ENCODE results near the gene CD22. TPM values are rescaled to one million over a fixed set of nuclear protein-coding genes. Genes with fewer than 3 reads are reported as not detected.

CD22 gene
- polyA plus RNA-seq, 4 donors = 6.6 to 31.5 (median 9.0) TPM

Other genes with a start within 250 kb of the CD22 start
- 10 to 100 TPM; 10.2 to 37.3 (median 20.9) TPM for gene FXYD3, start 213.4 kb upstream of the CD22 start, polyA plus RNA-seq (ENCODE audit: insufficient read length in 4 of 4)
- 1 to 10 TPM; 2.0 to 4.9 (median 3.2) TPM for gene LGI4, start 194.1 kb upstream of the CD22 start, polyA plus RNA-seq (ENCODE audit: insufficient read length in 4 of 4)
- 10 to 100 TPM; 20.6 to 33.0 (median 23.7) TPM for gene FXYD1, start 190.4 kb upstream of the CD22 start, polyA plus RNA-seq (ENCODE audit: insufficient read length in 4 of 4)
- 1 to 10 TPM in 3 of 4 donors, under 1 TPM in 1; 0.61 to 1.5 (median 1.2) TPM for gene FXYD7, start 185.9 kb upstream of the CD22 start, polyA plus RNA-seq (ENCODE audit: insufficient read length in 4 of 4)
- gene FXYD5, start 174.5 kb upstream of the CD22 start, polyA plus RNA-seq (ENCODE audit: insufficient read length in 4 of 4) = 10 to 100 TPM; 17.6 to 39.1 (median 26.6) TPM
- not detected for gene FAM187B, start 100.4 kb upstream of the CD22 start, polyA plus RNA-seq (ENCODE audit: insufficient read length in 4 of 4)
- 10 to 100 TPM; 52.3 to 69.7 (median 52.8) TPM for gene LSR, start 80.2 kb upstream of the CD22 start, polyA plus RNA-seq (ENCODE audit: insufficient read length in 4 of 4)
- 100 to 1,000 TPM; 149 to 179 (median 162) TPM for gene USF2, start 60.2 kb upstream of the CD22 start, polyA plus RNA-seq (ENCODE audit: insufficient read length in 4 of 4)
- gene HAMP, start 46.7 kb upstream of the CD22 start, polyA plus RNA-seq (ENCODE audit: insufficient read length in 4 of 4) = under 1 TPM; 0.12 to 0.39 (median 0.18) TPM
- gene MAG, start 37.0 kb upstream of the CD22 start, polyA plus RNA-seq (ENCODE audit: insufficient read length in 4 of 4) = 10 to 100 TPM in 1 of 4 donors, 1 to 10 TPM in 3; 2.4 to 13.5 (median 2.8) TPM
- under 1 TPM; 0.22 to 0.57 (median 0.33) TPM for gene FFAR1, start 18.7 kb downstream of the CD22 start, polyA plus RNA-seq (ENCODE audit: insufficient read length in 4 of 4)
- gene FFAR3, start 29.3 kb downstream of the CD22 start, polyA plus RNA-seq (ENCODE audit: insufficient read length in 4 of 4) = under 1 TPM in 3 of 4 donors, not detected in 1; 0.10 to 0.30 (median 0.25) TPM
- not detected for gene GPR42, start 41.9 kb downstream of the CD22 start, polyA plus RNA-seq (ENCODE audit: insufficient read length in 4 of 4)
- gene FFAR2, start 119.1 kb downstream of the CD22 start, polyA plus RNA-seq (ENCODE audit: insufficient read length in 4 of 4) = under 1 TPM; 0.21 to 0.37 (median 0.33) TPM
- under 1 TPM; 0.44 to 0.87 (median 0.63) TPM for gene KRTDAP, start 161.3 kb downstream of the CD22 start, polyA plus RNA-seq (ENCODE audit: insufficient read length in 4 of 4)
- 10 to 100 TPM; 76.2 to 91.6 (median 82.7) TPM for gene DMKN, start 184.5 kb downstream of the CD22 start, polyA plus RNA-seq (ENCODE audit: insufficient read length in 4 of 4)
- under 1 TPM in 2 of 4 donors, not detected in 2; 0.04 to 0.14 TPM for gene SBSN, start 199.1 kb downstream of the CD22 start, polyA plus RNA-seq (ENCODE audit: insufficient read length in 4 of 4)
- gene GAPDHS, start 204.3 kb downstream of the CD22 start, polyA plus RNA-seq (ENCODE audit: insufficient read length in 4 of 4) = not detected
- gene TMEM147, start 216.4 kb downstream of the CD22 start, polyA plus RNA-seq (ENCODE audit: insufficient read length in 4 of 4) = 100 to 1,000 TPM in 1 of 4 donors, 10 to 100 TPM in 3; 87.8 to 113 (median 90.9) TPM
- gene ATP4A, start 234.5 kb downstream of the CD22 start, polyA plus RNA-seq (ENCODE audit: insufficient read length in 4 of 4) = under 1 TPM in 2 of 4 donors, not detected in 2; 0.05 to 0.10 TPM

Measured in right renal pelvis (tissue), 4 donors.